ENCODE results near the gene CRYBG1.

CRYBG1 gene

GRCh38 chr6:106425382-106425781, 64.9 kb downstream of the CRYBG1 start:
- DNase-seq, result no peak

- no peak for DNase-seq
Measured at GRCh38 chr6:106426250-106426970, 65.9 kb downstream of the CRYBG1 start.

- DNase-seq, result no peak
Measured at GRCh38 chr6:106430466-106430865, 69.9 kb downstream of the CRYBG1 start.

- no peak for DNase-seq
Measured at GRCh38 chr6:106431405-106431804, 70.9 kb downstream of the CRYBG1 start.

- DNase-seq, result no peak
Measured at GRCh38 chr6:106431972-106432371, 71.5 kb downstream of the CRYBG1 start.

- no peak for DNase-seq
Measured at GRCh38 chr6:106434530-106434929, 74.0 kb downstream of the CRYBG1 start.

GRCh38 chr6:106439459-106439858, 78.9 kb downstream of the CRYBG1 start:
- no peak for DNase-seq

GRCh38 chr6:106440546-106440945, 80.0 kb downstream of the CRYBG1 start:
- DNase-seq, result no peak

- no peak for DNase-seq
Measured at GRCh38 chr6:106442395-106442794, 81.9 kb downstream of the CRYBG1 start.

- peak in 1 of 2 donors; percentile 65 for DNase-seq
Measured at GRCh38 chr6:106444777-106445507, 84.4 kb downstream of the CRYBG1 start.

- no peak for DNase-seq
Measured at GRCh38 chr6:106445508-106445878, 85.0 kb downstream of the CRYBG1 start.

GRCh38 chr6:106446287-106446885, 85.9 kb downstream of the CRYBG1 start:
- DNase-seq, result peak in 1 of 2 donors; percentile 13

GRCh38 chr6:106446983-106447382, 86.5 kb downstream of the CRYBG1 start:
- DNase-seq, result no peak

- DNase-seq, result peak in 1 of 2 donors; percentile 31
Measured at GRCh38 chr6:106448000-106448426, 87.5 kb downstream of the CRYBG1 start.

GRCh38 chr6:106450653-106451052, 90.1 kb downstream of the CRYBG1 start:
- DNase-seq, result no peak

- DNase-seq, result no peak
Measured at GRCh38 chr6:106451439-106451838, 90.9 kb downstream of the CRYBG1 start.

GRCh38 chr6:106452628-106453027, 92.1 kb downstream of the CRYBG1 start:
- no peak for DNase-seq

- no peak for DNase-seq
Measured at GRCh38 chr6:106453756-106454367, 93.3 kb downstream of the CRYBG1 start.

GRCh38 chr6:106456756-106457155, 96.2 kb downstream of the CRYBG1 start:
- DNase-seq, result no peak

- DNase-seq, result no peak
Measured at GRCh38 chr6:106458021-106458986, 97.8 kb downstream of the CRYBG1 start.

GRCh38 chr6:106460481-106460880, 100.0 kb downstream of the CRYBG1 start:
- no peak for DNase-seq

- no peak for DNase-seq
Measured at GRCh38 chr6:106461084-106461483, 100.6 kb downstream of the CRYBG1 start.

Measured in hippocampal formation (tissue), 2 donors.